HepG2 (cell line): ENCODE data around the gene PGPEP1. TPM values are rescaled to one million over a fixed set of nuclear protein-coding genes. Genes with fewer than 3 reads are reported as not detected.

Experiments used
- ATF7 ChIP-seq, 2 experiments: fragments of 450-650 bp in 1 of 2; sonication (generic) in 1 of 2; formaldehyde crosslinking in 1 of 2; IDR thresholded peaks; 2 replicates each; pipeline versions ENCODE4 v1.4.0 to v1.6.1; 2016 to 2020; ENCODE audit warnings: antibody characterized with exemption in 1 of 2, mild to moderate bottlenecking in 1 of 2, missing genetic modification reagents in 1 of 2
- BCLAF1 ChIP-seq: fragments of 450-650 bp; IDR thresholded peaks from 2 replicates; pipeline ENCODE4 v1.6.1; 2017; ENCODE audit warnings: mild to moderate bottlenecking
- DR1 ChIP-seq: sonication (generic); formaldehyde crosslinking; IDR thresholded peaks from 2 replicates; pipeline ENCODE4 v1.8.0; 2021; ENCODE audit warnings: mild to moderate bottlenecking, missing genetic modification reagents, inconsistent platforms
- FOXM1 ChIP-seq: sonication (generic); formaldehyde crosslinking; IDR thresholded peaks from 2 replicates; pipeline ENCODE4 v1.5.0; 2020; ENCODE audit warnings: missing genetic modification reagents
- HMG20B ChIP-seq: conservative IDR thresholded peaks from 2 replicates; pipeline ENCODE4 v1.6.1; 2016; ENCODE audit warnings: missing genetic modification reagents, missing compliant biosample characterization
- IKZF5 ChIP-seq: IDR thresholded peaks from 2 replicates; pipeline ENCODE4 v1.6.1; 2018; ENCODE audit warnings: missing genetic modification reagents, mild to moderate bottlenecking, missing compliant biosample characterization
- LCORL ChIP-seq, 2 experiments: fragments of 450-650 bp in 1 of 2; sonication (generic) in 1 of 2; formaldehyde crosslinking in 1 of 2; IDR thresholded peaks; 2 replicates each; pipeline versions ENCODE4 v1.5.0 to v1.6.1; 2017 to 2020; ENCODE audit warnings: antibody characterized with exemption in 1 of 2, missing genetic modification reagents in 1 of 2
- NR2C2 ChIP-seq: sonication (generic); formaldehyde crosslinking; IDR thresholded peaks from 2 replicates; pipeline ENCODE4 v1.4.0; 2020; ENCODE audit warnings: missing genetic modification reagents, mild to moderate bottlenecking, moderate library complexity, borderline replicate concordance
- ONECUT2 ChIP-seq: sonication (generic); formaldehyde crosslinking; IDR thresholded peaks from 2 replicates; pipeline ENCODE4 v1.4.0; 2020; ENCODE audit warnings: missing genetic modification reagents
- PAWR ChIP-seq: sonication (generic); formaldehyde crosslinking; IDR thresholded peaks from 2 replicates; pipeline ENCODE4 v1.4.0; 2020; ENCODE audit warnings: missing genetic modification reagents, mild to moderate bottlenecking, borderline replicate concordance
- PITX1 ChIP-seq: sonication (generic); formaldehyde crosslinking; IDR thresholded peaks from 2 replicates; pipeline ENCODE4 v1.5.1; 2020; ENCODE audit warnings: mild to moderate bottlenecking, missing genetic modification reagents
- SMC3 ChIP-seq: IDR thresholded peaks from 2 replicates; pipeline ENCODE4 v1.6.1; 2011; ENCODE audit warnings: low read length, improper control_type of control experiment
- SP1 ChIP-seq, 2 experiments: fragments of 450-650 bp in 1 of 2; sonication (generic) in 1 of 2; formaldehyde crosslinking in 1 of 2; IDR thresholded peaks; 2 replicates each; pipeline versions ENCODE4 v1.4.0 to v1.6.1; 2016 to 2020; ENCODE audit warnings: missing genetic modification reagents in 1 of 2
- TAF1 ChIP-seq: sonication (generic); formaldehyde crosslinking; IDR thresholded peaks from 2 replicates; pipeline ENCODE4 v1.4.0; 2020; ENCODE audit warnings: missing genetic modification reagents
- ZBTB25 ChIP-seq: IDR thresholded peaks from 2 replicates; pipeline ENCODE4 v1.6.1; 2018; ENCODE audit warnings: missing genetic modification reagents
- ZFP91 ChIP-seq: sonication (generic); formaldehyde crosslinking; IDR thresholded peaks from 2 replicates; pipeline ENCODE4 v1.9.0; 2022; ENCODE audit warnings: missing genetic modification reagents, mild to moderate bottlenecking, borderline replicate concordance
- ZNF550 ChIP-seq: sonication (generic); formaldehyde crosslinking; IDR thresholded peaks from 2 replicates; pipeline ENCODE4 v1.4.0; 2020; ENCODE audit warnings: mild to moderate bottlenecking, missing genetic modification reagents, borderline replicate concordance
- ZNF577 ChIP-seq: sonication (generic); formaldehyde crosslinking; IDR thresholded peaks from 2 replicates; pipeline ENCODE4 v1.4.0; 2020; ENCODE audit warnings: mild to moderate bottlenecking, low read depth, missing genetic modification reagents, borderline replicate concordance
- ZSCAN5A ChIP-seq: sonication (generic); formaldehyde crosslinking; IDR thresholded peaks from 2 replicates; pipeline ENCODE4 v1.8.0; 2022; ENCODE audit warnings: mild to moderate bottlenecking, missing genetic modification reagents, borderline replicate concordance
- polyA plus RNA-seq, 8 experiments: library from polyadenylated mRNA; depleted of rRNA in 3 of 8; stranded (reverse) in 7 of 8; unstranded in 1 of 8; fragments of >200 nt; fragmentation: Illumina TruSeq in 4 of 8; extraction: Trizol in 4 of 8; gene quantifications; 2 replicates each; pipeline versions ENCODE4 v1.2.1 to v1.2.3, GENCODE V29; 2011 to 2016; ENCODE audit warnings: low read depth in 4 of 8, missing spikeins in 1 of 8, mixed read lengths in 1 of 8; ENCODE audit not compliant: insufficient read depth in 1 of 8
- total RNA-seq, 5 experiments: library from RNA; depleted of rRNA; stranded (reverse); fragments of >200 nt; fragmentation: Illumina TruSeq; extraction: Trizol; gene quantifications; 2 replicates each; pipeline ENCODE4 v1.2.3, GENCODE V29; 2016; ENCODE audit warnings: low read depth in 1 of 5

PGPEP1 gene
- total and polyA plus RNA-seq, 2 of the 13 experiments (the other 11 are each of a cell fraction or from before 2014, with no cell fraction given) = 53.1 to 56.6 TPM

- TF ChIP-seq IKZF5 (CRISPR knock-in tag) = peak; percentile 88
- TF ChIP-seq PITX1 (CRISPR knock-in tag) = peak; percentile 76; the same call in 1 of the 2 replicates
- TF ChIP-seq ZFP91 = peak; percentile 93
- TF ChIP-seq LCORL (IDR thresholded peaks at IDR 0.05) = peak; percentile 65
- peak; percentile 95 for TF ChIP-seq LCORL (CRISPR knock-in tag; IDR thresholded peaks at IDR 0.05)
- TF ChIP-seq ONECUT2 = peak; percentile 79; the same call in 1 of the 2 replicates
- peak; percentile 37; the same call in 1 of the 2 replicates for TF ChIP-seq SMC3
- no peak for TF ChIP-seq HMG20B
- TF ChIP-seq ZNF550 (CRISPR knock-in tag) = peak; percentile 87; the same call in 1 of the 2 replicates
- TF ChIP-seq ZBTB25 (CRISPR knock-in tag) = no peak; the same call in 1 of the 2 replicates
- TF ChIP-seq SP1 (IDR thresholded peaks at IDR 0.05) = no peak
- TF ChIP-seq SP1 (CRISPR knock-in tag; IDR thresholded peaks at IDR 0.05) = peak; percentile 70
- TF ChIP-seq BCLAF1 = no peak
- TF ChIP-seq ZSCAN5A = peak; percentile 72; the same call in 1 of the 2 replicates
- peak; percentile 99 for TF ChIP-seq TAF1 (CRISPR knock-in tag)
- peak; percentile 85 for TF ChIP-seq NR2C2 (CRISPR knock-in tag)
- no peak for TF ChIP-seq PAWR
- TF ChIP-seq FOXM1 (CRISPR knock-in tag) = 0 out of 2 replicates have a peak, but pooled peaks have one; percentile 64
- TF ChIP-seq DR1 (CRISPR knock-in tag) = peak; percentile 99
- TF ChIP-seq ZNF577 (CRISPR knock-in tag) = no peak
- TF ChIP-seq ATF7 (IDR thresholded peaks at IDR 0.05) = no peak
- TF ChIP-seq ATF7 (CRISPR knock-in tag; IDR thresholded peaks at IDR 0.05) = peak; percentile 73; the same call in 1 of the 2 replicates
These were observed 45.5 kb downstream of the PGPEP1 start, which contains the start of gene GDF15 (continued) for GRCh38 chr19:18385675-18386542.
